Mononuclear cell (primary cell): ENCODE measurements around the gene COL9A3. TPM values are rescaled to one million over a fixed set of nuclear protein-coding genes. Genes with fewer than 3 reads are reported as not detected.

Source experiments
- H3K27me3 ChIP-seq: 2 replicates; pipeline ENCODE4 v1.6.0; 2011; ENCODE audit warnings: low read length, control low read depth; ENCODE audit not compliant: insufficient read depth
- H3K4me1 ChIP-seq: 2 replicates; pipeline ENCODE4 v1.5.1; 2011; ENCODE audit warnings: mild to moderate bottlenecking, low read length, control low read depth; ENCODE audit not compliant: insufficient read depth
- H3K4me3 ChIP-seq: 2 replicates; pipeline ENCODE4 v1.5.1; 2011; ENCODE audit warnings: mild to moderate bottlenecking, low read length, moderate library complexity
- H3K9me3 ChIP-seq: 2 replicates; pipeline ENCODE4 v1.5.1; 2011; ENCODE audit warnings: low read depth, mild to moderate bottlenecking, control low read depth, low read length
- total RNA-seq: library from RNA; depleted of rRNA; stranded (reverse); fragments of >200 nt; gene quantifications from one replicate; pipeline ENCODE4 v1.2.3, GENCODE V29; 2012

The COL9A3 gene
- total RNA-seq, 1 donor, result not detected

- Histone ChIP-seq H3K4me3 (no peak overlapping the region), H3K4me1 (peaks cover 49% of the 10 kb centered on the region), H3K27me3 (no peaks in the 10 kb centered on the region), H3K9me3 (no peaks in the 10 kb centered on the region)
These were observed 17.0 kb upstream of the COL9A3 start for GRCh38 chr20:62799873-62800272.

- Histone ChIP-seq H3K4me1 (peaks cover 43% of the 10 kb centered on the region), H3K27me3 (no peaks in the 10 kb centered on the region), H3K4me3 (no peak overlapping the region), H3K9me3 (no peaks in the 10 kb centered on the region)
These were observed 16.3 kb upstream of the COL9A3 start for GRCh38 chr20:62800314-62801259.

GRCh38 chr20:62801284-62802010 is 15.4 kb upstream of the COL9A3 start:
- H3K9me3 ChIP-seq, result no peaks in the 10 kb centered on the region
- H3K4me1 ChIP-seq, result peaks cover 48% of the 10 kb centered on the region
- H3K4me3 ChIP-seq, result no peak overlapping the region
- no peaks in the 10 kb centered on the region for H3K27me3 ChIP-seq

DNA sequence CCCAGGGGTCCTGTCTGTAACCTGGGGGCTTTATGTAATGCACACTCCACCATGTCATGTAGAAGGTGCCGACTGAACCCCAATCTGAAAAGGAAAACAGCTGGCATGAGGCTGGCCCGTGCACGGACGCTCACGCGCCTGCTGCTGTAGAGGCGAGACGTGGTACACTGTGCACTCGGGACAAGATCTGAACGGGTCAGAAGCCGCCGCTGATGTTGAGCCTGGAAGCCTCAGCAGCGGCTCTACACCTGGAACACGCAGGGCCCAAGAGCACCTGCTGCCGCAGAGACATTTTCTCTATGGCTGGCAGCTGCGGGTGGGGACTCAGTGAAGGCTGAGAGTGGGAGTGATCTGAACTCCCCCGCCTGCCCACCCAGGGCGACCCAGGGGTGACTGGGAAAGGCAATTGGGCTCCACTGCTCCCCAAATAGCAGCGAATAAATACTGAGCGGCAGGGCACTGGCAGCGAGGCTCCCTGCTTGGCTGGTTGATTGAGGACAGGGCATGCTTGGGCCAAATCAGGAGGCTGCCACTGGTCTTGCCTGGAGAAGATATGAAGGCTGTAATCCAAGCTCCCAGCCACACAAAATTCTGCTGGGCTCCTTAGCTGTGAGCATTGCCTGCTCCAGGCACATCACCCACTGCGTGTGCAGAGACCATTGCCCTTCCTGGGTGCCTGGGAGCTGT is 14.7 kb upstream of the COL9A3 start:
- Histone ChIP-seq H3K4me3 (no peak overlapping the region), H3K27me3 (no peaks in the 10 kb centered on the region), H3K9me3 (no peaks in the 10 kb centered on the region), H3K4me1 (peaks cover 52% of the 10 kb centered on the region)

- H3K4me1 ChIP-seq, result peaks cover 54% of the 10 kb centered on the region
- no peaks in the 10 kb centered on the region for H3K9me3 ChIP-seq
- H3K27me3 ChIP-seq, result no peaks in the 10 kb centered on the region
- H3K4me3 ChIP-seq, result peak overlapping the region; percentile 36
These were observed 12.7 kb upstream of the COL9A3 start for GRCh38 chr20:62804021-62804626.

DNA sequence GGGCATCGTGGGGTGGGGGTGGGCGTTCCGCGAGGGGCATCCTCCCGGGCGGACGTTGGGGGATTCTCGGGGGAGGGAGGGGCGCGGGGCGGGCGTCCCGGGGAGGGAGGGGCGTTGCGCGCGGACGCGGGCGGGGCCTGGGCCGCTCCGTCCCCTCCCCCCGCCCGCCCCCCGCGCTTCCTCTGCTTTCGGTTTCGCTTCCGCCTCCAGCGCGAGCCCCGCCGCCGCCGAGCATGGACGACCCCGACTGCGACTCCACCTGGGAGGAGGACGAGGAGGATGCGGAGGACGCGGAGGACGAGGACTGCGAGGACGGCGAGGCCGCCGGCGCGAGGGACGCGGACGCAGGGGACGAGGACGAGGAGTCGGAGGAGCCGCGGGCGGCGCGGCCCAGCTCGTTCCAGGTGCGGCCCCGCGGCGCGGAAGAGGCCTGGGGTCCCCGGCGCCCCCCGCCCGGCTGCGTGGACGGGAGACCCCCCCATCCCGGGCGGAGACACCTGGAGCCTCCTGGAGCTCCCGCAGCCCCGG is 12.2 kb upstream of the COL9A3 start, which contains the start of gene OGFR:
Gene OGFR, plus strand, starts transcription at position 209 of the 528 bp plus-strand sequence. Its CDS starts 25 bp downstream, at position 234.
- peaks cover 54% of the 10 kb centered on the region for H3K4me1 ChIP-seq
- H3K9me3 ChIP-seq, result no peaks in the 10 kb centered on the region
- peak within 1 kb of the TSS; percentile 73 for H3K4me3 ChIP-seq
- H3K27me3 ChIP-seq, result no peaks in the 10 kb centered on the region

- Histone ChIP-seq H3K4me3 (peak overlapping the region; percentile 73), H3K4me1 (peaks cover 54% of the 10 kb centered on the region), H3K27me3 (no peaks in the 10 kb centered on the region), H3K9me3 (no peaks in the 10 kb centered on the region)
These were observed 11.6 kb upstream of the COL9A3 start for GRCh38 chr20:62805155-62805710.

DNA sequence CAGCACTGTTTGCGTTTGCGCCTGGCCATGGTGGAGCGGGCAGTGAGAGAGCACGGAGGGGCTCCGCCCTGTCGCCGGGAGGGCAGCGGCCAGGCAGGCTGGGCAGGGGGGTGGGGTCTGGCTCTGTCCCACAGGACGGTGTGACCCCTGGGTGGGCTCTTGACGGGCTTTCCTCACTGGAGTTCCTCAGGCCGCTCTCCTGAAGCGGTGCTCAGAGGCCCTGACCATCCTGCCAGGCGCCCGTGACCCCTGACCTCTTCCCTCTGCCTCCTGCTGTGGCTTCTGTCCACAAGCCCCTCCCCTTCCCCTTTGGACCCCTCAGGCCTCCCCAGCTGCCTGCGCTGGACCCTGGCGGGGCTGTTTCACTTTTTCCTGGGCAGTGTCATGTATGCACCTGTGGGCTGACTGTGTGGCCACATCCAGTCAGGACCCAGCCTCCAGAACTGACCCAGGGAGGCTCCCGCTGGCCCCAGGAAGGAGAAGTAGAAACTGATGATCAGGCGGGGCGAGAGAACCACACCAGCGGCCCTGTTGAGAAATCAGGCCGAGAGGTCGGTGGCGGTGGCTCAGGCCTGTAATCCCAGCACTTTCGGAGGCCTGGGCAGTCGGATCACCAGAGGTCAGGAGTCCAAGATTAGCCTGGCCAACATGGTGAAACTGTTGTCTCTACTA is 11.0 kb upstream of the COL9A3 start:
- H3K9me3 ChIP-seq, result no peaks in the 10 kb centered on the region
- no peaks in the 10 kb centered on the region for H3K27me3 ChIP-seq
- peaks cover 54% of the 10 kb centered on the region for H3K4me1 ChIP-seq
- H3K4me3 ChIP-seq, result peak overlapping the region; percentile 73

DNA sequence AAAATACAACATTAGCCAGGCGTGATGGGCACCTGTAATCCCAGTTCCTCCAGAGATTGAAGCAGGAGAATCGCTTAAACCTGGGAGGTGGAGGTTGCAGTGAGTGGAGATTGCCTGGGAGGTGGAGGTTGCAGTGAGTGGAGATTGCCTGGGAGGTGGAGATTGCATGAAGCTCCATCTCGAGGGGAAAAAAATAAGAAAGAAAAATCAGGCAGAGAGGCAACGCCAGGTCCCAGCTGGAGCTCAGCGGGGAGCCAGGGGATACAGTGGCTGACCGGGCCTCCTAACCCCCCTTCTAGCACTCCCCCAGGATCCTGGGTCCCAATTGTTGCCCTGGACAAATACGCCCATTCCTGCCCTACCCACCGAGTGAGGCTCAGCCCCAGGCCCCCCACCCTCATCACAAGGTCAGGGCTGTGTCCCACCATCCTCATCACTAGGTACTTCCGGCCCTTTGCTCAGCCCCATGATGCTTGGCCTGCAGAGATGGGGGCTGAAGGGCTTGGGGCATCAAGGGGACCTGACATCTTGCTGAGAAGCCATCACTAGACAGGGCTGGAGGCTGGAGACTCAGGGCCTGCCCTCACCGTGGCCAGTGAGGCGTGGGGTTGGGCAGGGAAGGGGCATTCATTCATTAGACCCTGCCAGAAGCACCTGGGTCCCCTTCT is 10.3 kb upstream of the COL9A3 start:
- Histone ChIP-seq H3K9me3 (no peaks in the 10 kb centered on the region), H3K4me3 (peak overlapping the region; percentile 73), H3K27me3 (no peaks in the 10 kb centered on the region), H3K4me1 (peaks cover 54% of the 10 kb centered on the region)

GRCh38 chr20:62807444-62808210 is 9.2 kb upstream of the COL9A3 start:
- Histone ChIP-seq H3K27me3 (no peaks in the 10 kb centered on the region), H3K4me3 (no peak overlapping the region), H3K4me1 (peaks cover 47% of the 10 kb centered on the region), H3K9me3 (no peaks in the 10 kb centered on the region)

DNA sequence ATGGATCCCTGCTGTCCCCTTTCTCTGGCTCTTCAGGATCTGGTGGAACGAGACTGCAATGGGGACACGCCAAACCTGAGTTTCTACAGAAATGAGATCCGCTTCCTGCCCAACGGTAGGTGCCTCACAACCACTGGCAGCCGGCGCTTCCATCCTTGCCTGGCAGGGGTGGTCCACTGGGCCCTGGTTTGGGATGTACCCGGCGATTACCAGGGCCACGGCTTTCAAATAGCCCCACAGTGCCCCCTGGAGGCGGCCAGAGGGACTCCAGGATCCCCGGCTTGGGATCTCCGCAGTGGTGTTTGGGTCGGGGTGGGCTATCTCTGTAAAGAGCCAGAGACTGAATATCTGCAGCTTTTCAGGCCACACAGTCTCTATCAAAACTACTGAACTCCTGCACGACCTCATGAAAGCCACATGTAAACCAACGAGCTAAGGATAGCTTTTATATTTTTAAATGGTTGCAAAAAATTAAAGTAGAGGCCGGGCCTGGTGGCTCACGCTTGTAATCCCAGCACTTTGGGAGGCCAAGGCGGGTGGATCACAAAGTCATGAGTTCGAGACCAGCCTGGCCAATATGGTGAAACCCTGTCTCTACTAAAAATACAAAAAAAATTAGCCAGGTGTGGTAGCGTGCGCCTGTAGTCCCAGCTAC is 8.5 kb upstream of the COL9A3 start:
- no peak overlapping the region for H3K4me3 ChIP-seq
- no peaks in the 10 kb centered on the region for H3K9me3 ChIP-seq
- H3K27me3 ChIP-seq, result no peaks in the 10 kb centered on the region
- peaks cover 40% of the 10 kb centered on the region for H3K4me1 ChIP-seq

DNA sequence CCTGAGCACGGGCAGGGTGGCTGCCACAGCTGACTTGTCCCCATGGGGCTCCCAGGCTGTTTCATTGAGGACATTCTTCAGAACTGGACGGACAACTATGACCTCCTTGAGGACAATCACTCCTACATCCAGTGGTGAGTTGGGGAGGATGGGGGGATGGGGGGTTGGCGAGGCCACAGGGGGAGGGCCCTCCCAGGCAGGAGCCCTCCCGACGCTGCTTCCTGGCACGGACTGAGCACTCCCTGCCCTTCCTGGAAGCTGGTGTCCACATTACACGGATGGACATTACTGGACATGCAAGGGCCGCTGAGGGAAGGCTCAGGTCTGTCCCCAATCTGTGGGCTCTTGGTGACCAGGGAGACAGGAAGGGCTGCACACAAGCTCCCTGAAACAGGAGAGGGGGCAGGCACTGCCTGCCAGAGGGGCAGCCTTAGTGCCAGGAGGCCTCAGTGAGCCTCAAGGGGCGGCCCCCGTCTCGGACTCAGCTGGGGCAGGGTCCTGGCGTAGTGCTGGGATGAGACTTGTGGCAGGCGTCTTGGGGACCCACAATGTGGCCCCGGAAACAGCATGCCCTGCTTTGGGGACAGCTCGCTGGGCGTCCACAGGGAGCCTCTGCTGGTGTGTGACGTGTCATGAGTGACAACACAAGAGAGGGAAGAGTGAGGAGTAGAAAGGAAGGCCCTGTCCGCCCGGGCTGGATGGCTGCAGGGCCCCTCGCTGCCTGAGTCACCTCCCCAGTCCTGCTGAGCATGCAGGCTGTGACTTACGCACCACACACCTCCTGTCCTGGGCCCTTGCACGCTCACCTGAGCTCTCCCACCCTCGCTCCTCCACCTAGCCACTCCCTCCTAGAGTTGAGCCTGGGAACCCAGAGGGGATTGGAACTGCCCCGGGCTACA is 7.1 kb upstream of the COL9A3 start:
- H3K4me3 ChIP-seq, result no peak overlapping the region
- peaks cover 30% of the 10 kb centered on the region for H3K4me1 ChIP-seq
- peaks cover 2% of the 10 kb centered on the region for H3K27me3 ChIP-seq
- H3K9me3 ChIP-seq, result no peaks in the 10 kb centered on the region
